Uterus (tissue), 4 donors: ENCODE data around the gene ZDHHC22. TPM values are rescaled to one million over a fixed set of nuclear protein-coding genes. Genes with fewer than 3 reads are reported as not detected.

Experiments used
- DNase-seq, 2 donors: peaks; one replicate each; pipeline ENCODE4 v3.0.0-alpha.2; 2019 to 2020
- H3K27ac ChIP-seq, 2 donors: fragments of 200-600 bp; sonication (generic); 1 replicate in 1 of 2; 2 replicates in 1 of 2; pipeline ENCODE4 v1.5.1; 2016 to 2018
- H3K27me3 ChIP-seq, 2 donors: fragments of 200-600 bp; sonication (generic); one replicate each; pipeline ENCODE4 v1.5.1; 2018 to 2019; ENCODE audit warnings: control low read depth in 1 of 2
- H3K36me3 ChIP-seq, 2 donors: fragments of 200-600 bp; sonication (generic); one replicate each; pipeline ENCODE4 v1.5.1; 2019; ENCODE audit warnings: control low read depth in 1 of 2
- H3K4me1 ChIP-seq, 2 donors: fragments of 200-600 bp; sonication (generic); one replicate each; pipeline ENCODE4 v1.5.1; 2018 to 2019; ENCODE audit warnings: control low read depth in 1 of 2
- H3K4me3 ChIP-seq, 2 donors: fragments of 200-600 bp; sonication (generic); 1 replicate in 1 of 2; 2 replicates in 1 of 2; pipeline ENCODE4 v1.5.1; 2018 to 2019; ENCODE audit warnings: mild to moderate bottlenecking in 1 of 2
- H3K9me3 ChIP-seq, 2 donors: fragments of 200-600 bp; sonication (generic); one replicate each; pipeline ENCODE4 v1.5.1; 2019; ENCODE audit warnings: control low read depth in 1 of 2
- POLR2A ChIP-seq, 2 donors: fragments of 450-650 bp; IDR thresholded peaks; one replicate each; pipeline ENCODE4 v1.6.1; 2016; ENCODE audit warnings: antibody characterized with exemption in 2 of 2, mild to moderate bottlenecking in 1 of 2, moderate library complexity in 1 of 2
- intact Hi-C: fragments of 100-400 bp; cut with DNase I; formaldehyde crosslinking; loops from one replicate; pipeline ENCODE4 v1.15.1; 2023; ENCODE audit warnings: low total_unique reads
- total RNA-seq, 4 donors: library from RNA; depleted of rRNA in 3 of 4; stranded (reverse); fragments of >200 nt in 3 of 4; gene quantifications; one replicate each; pipeline versions ENCODE4 v1.1.0 to v1.2.4, GENCODE V29; 2014 to 2023
- TF ChIP-seq, protein P1 (sequence below), 4 experiments: fragments of 200-600 bp in 2 of 4; fragments of 450-650 bp in 2 of 4; sonication (generic) in 2 of 4; IDR thresholded peaks; one replicate each; pipeline ENCODE4 v1.5.1; 2016 to 2019; ENCODE audit warnings: antibody characterized with exemption in 4 of 4, mild to moderate bottlenecking in 2 of 4, moderate library complexity in 1 of 4
- donor health status: DM: yes; HTN: yes; CAD: no.

ZDHHC22 gene
- total RNA-seq, 4 donors from 2014 or later: not detected

DNA sequence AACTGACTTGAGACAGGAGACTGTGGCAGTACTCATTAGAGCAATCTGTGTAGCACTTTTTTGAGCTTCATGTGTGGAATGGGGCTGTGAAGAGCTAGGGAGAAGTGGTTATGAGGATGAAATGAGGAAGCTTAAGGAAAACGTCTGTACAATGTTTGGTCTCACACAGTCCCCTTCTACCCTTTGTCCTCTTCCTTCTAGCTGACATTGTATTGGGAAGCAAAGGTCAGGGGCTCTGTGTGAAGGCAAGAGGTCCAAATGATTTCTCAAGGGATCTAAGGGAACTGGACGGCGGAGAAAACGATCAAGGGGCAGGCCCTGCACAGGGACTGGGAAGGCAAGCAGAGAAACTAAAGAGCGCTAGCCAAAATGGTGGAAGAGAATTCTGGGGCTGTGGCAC, 56.6 kb downstream of the ZDHHC22 start:
- H3K4me1 ChIP-seq: no peaks in the 10 kb centered on the region
- H3K4me3 ChIP-seq: no peak overlapping the region
- no peaks in the 10 kb centered on the region for H3K36me3 ChIP-seq
- TF ChIP-seq POLR2A (IDR thresholded peaks at IDR 0.05): no peak
- TF ChIP-seq, protein P1, sequence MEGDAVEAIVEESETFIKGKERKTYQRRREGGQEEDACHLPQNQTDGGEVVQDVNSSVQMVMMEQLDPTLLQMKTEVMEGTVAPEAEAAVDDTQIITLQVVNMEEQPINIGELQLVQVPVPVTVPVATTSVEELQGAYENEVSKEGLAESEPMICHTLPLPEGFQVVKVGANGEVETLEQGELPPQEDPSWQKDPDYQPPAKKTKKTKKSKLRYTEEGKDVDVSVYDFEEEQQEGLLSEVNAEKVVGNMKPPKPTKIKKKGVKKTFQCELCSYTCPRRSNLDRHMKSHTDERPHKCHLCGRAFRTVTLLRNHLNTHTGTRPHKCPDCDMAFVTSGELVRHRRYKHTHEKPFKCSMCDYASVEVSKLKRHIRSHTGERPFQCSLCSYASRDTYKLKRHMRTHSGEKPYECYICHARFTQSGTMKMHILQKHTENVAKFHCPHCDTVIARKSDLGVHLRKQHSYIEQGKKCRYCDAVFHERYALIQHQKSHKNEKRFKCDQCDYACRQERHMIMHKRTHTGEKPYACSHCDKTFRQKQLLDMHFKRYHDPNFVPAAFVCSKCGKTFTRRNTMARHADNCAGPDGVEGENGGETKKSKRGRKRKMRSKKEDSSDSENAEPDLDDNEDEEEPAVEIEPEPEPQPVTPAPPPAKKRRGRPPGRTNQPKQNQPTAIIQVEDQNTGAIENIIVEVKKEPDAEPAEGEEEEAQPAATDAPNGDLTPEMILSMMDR (IDR thresholded peaks at IDR 0.05): no peak
- no peak for DNase-seq
- peaks cover 0 to 2% of the 10 kb centered on the region in 2 donors for H3K9me3 ChIP-seq
- no peak overlapping the region for H3K27ac ChIP-seq
- intact Hi-C loops: no loop called here
- H3K27me3 ChIP-seq: no peaks in the 10 kb centered on the region

DNA sequence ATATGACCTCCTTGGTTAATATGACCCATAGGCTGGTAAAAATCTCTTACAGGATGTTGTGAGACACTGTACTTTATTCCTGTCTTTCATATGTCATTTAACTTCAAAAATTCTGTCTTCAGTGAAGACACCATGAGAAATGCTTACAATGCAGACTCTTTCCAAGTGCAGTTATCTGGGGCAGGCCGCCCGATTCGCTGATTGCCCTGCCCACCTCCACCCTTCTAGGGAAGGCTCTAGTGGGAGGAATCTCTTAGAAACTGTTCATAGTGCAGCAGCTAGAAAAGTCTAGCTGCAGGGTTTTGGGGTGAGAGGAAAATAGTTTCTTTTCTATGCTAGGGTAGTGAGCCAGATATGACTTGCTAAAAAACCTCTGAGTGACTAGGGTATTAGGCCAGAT, 58.5 kb downstream of the ZDHHC22 start:
- intact Hi-C loops: no loop called here
- TF ChIP-seq, protein P1 (IDR thresholded peaks at IDR 0.05): no peak
- no peak for TF ChIP-seq POLR2A (IDR thresholded peaks at IDR 0.05)
- Histone ChIP-seq H3K9me3 (peaks cover 0 to 5% of the 10 kb centered on the region in 2 donors), H3K27me3 (no peaks in the 10 kb centered on the region), H3K27ac (no peak overlapping the region), H3K36me3 (no peaks in the 10 kb centered on the region), H3K4me3 (no peak overlapping the region), H3K4me1 (no peaks in the 10 kb centered on the region)
- no peak for DNase-seq

GRCh38 chr14:77082356-77082755, 59.2 kb downstream of the ZDHHC22 start:
- Histone ChIP-seq H3K9me3 (peaks cover 0 to 5% of the 10 kb centered on the region in 2 donors), H3K4me1 (no peaks in the 10 kb centered on the region), H3K27ac (no peak overlapping the region), H3K36me3 (no peaks in the 10 kb centered on the region), H3K4me3 (no peak overlapping the region), H3K27me3 (no peaks in the 10 kb centered on the region)
- DNase-seq: no peak
- intact Hi-C loops: no loop called here
- no peak for TF ChIP-seq POLR2A (IDR thresholded peaks at IDR 0.05)
- TF ChIP-seq, protein P1 (IDR thresholded peaks at IDR 0.05): no peak

Other genes with a start within 250 kb of the ZDHHC22 start
- gene IRF2BPL, start 113.1 kb downstream of the ZDHHC22 start, total RNA-seq: 10 to 100 TPM; 15.6 to 60.8 (median 36.6) TPM
- 10 to 100 TPM in 3 of 4 donors, 1 to 10 TPM in 1; 8.2 to 71.8 (median 28.1) TPM for gene CIPC, start 43.5 kb downstream of the ZDHHC22 start, total RNA-seq
- gene TMEM63C, start 40.0 kb upstream of the ZDHHC22 start, total RNA-seq: 1 to 10 TPM in 1 of 4 donors, under 1 TPM in 1, not detected in 2; 0.98 to 1.9 TPM
- gene NGB, start 129.4 kb upstream of the ZDHHC22 start, total RNA-seq: not detected
- 10 to 100 TPM in 3 of 4 donors, 1 to 10 TPM in 1; 2.1 to 72.2 (median 27.9) TPM for gene POMT2, start 179.1 kb upstream of the ZDHHC22 start, total RNA-seq
- gene GSTZ1, start 179.2 kb upstream of the ZDHHC22 start, total RNA-seq: 10 to 100 TPM in 2 of 4 donors, 1 to 10 TPM in 2; 1.8 to 24.4 (median 8.4) TPM
- 10 to 100 TPM in 2 of 4 donors, 1 to 10 TPM in 2; 4.4 to 16.6 (median 10.5) TPM for gene TMED8, start 235.3 kb upstream of the ZDHHC22 start, total RNA-seq
- gene SAMD15, start 235.6 kb upstream of the ZDHHC22 start, total RNA-seq: 1 to 10 TPM in 1 of 4 donors, under 1 TPM in 2, not detected in 1; under 0.01 to 3.1 (median 0.55) TPM